ENCODE data around the gene AQP12B. TPM values are rescaled to one million over a fixed set of nuclear protein-coding genes. Genes with fewer than 3 reads are reported as not detected.
A peak's percentile ranks its signal among the peaks of the same experiment; 100 is the strongest.
"Not testable (repeated sequence)": the region's sequence is repeated elsewhere in the genome, so short reads cannot be mapped to it uniquely, and the experiment has no call there.

Gene AQP12B
- total RNA-seq, 1 donor from 2014 or later = not detected

DNA sequence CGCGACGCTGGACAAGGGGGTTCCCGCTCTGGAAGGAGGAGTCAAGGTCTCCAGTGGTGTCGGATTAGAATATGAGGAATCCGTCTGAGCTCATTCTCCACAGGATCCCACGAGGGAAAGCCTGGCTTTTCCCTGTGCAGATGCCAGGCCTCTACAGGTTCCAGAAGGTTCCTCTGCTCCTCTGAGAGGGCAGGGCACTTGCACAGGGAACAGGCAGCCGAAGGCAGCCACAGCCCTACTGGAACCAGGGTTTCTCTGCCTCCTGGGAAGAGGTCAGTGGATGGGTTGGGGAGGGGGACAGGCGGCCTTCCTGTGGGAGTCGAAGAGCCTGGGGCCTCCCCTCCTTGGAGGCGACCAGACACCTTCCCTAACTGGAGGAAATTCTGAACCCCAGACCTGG lies 7.3 kb upstream of the AQP12B start:
- Mint-ChIP-seq H3K4me3 (no peak overlapping the region), H3K27me3 (peaks cover 4% of the 10 kb centered on the region), H3K27ac (no peak overlapping the region), H3K9me3 (no peaks in the 10 kb centered on the region), H3K36me3 (ENCODE audit: low read depth) (no peaks in the 10 kb centered on the region), H3K4me1 (peaks cover 7% of the 10 kb centered on the region)
- intact Hi-C loops (cut with micrococcal nuclease) = no loop called here
- peak; percentile 52 for DNase-seq

DNA sequence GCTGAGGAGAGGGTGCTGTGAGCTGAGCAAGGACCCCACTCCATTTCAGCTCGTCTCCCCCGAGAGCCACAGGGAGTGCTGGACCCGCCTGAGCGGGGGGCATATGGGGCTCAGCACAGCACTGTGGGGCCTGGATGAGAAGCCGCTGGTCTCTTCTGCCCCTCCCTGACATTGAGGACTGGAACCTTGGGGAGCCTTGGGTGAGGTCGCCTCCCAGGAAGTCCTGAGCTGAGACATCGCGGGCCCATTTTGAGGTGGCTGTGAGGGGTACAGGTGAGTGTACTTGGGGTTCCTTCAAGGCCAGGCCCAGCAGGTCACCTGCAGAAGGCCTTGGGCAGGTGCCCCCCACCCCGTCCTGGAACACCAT lies 5.9 kb upstream of the AQP12B start:
- intact Hi-C loops (cut with micrococcal nuclease) = no loop called here
- Mint-ChIP-seq H3K36me3 (ENCODE audit: low read depth) (no peaks in the 10 kb centered on the region), H3K27me3 (peaks cover 4% of the 10 kb centered on the region), H3K4me1 (peaks cover 9% of the 10 kb centered on the region), H3K4me3 (no peak overlapping the region), H3K27ac (no peak overlapping the region), H3K9me3 (no peaks in the 10 kb centered on the region)
- peak; percentile 47 for DNase-seq

DNA sequence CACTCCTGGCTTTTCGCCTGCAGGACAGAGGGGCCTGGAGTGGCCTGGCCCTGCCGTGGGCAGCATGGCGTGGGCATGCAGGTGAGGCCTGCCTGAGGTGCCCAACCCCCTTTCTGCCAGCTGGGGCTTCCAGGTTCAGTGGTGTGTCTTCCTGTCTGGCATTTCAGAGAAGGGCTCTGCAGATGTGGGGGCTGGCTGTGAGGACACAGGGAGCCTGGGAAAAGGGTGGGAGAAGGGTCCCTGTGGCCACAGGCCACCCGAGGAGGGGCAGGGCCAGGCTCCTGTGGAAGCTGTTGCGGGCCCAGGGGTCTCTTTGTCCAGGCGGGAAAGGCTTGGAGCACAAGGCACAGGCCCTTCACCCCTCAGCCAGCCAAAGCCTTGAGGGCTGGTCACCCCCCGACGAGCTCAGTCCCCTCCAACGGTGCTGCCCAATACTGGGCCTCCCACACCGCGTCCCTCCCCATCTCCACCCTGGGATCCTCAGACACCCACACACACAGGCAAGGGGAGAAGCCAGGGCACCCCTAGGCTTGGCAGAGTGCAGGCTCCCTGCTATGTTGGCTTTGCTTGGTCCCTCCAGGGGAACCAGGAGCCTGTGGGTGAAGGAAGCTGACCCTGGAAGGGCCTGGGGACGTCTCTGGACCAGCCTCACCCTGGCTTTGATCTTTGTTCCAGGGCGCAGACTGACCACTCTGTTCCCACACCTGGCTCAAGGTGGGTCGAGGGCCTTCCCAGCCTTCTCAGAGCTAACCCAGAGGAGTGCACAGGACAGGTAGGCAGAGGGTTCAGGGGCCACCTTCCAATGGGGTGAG lies 5.3 kb upstream of the AQP12B start:
- Mint-ChIP-seq H3K36me3 (ENCODE audit: low read depth) (no peaks in the 10 kb centered on the region), H3K9me3 (no peaks in the 10 kb centered on the region), H3K27ac (no peak overlapping the region), H3K4me1 (peaks cover 9% of the 10 kb centered on the region), H3K27me3 (peaks cover 4% of the 10 kb centered on the region), H3K4me3 (no peak overlapping the region)
- peak; percentile 52 for DNase-seq
- intact Hi-C loops (cut with micrococcal nuclease) = no loop called here

DNA sequence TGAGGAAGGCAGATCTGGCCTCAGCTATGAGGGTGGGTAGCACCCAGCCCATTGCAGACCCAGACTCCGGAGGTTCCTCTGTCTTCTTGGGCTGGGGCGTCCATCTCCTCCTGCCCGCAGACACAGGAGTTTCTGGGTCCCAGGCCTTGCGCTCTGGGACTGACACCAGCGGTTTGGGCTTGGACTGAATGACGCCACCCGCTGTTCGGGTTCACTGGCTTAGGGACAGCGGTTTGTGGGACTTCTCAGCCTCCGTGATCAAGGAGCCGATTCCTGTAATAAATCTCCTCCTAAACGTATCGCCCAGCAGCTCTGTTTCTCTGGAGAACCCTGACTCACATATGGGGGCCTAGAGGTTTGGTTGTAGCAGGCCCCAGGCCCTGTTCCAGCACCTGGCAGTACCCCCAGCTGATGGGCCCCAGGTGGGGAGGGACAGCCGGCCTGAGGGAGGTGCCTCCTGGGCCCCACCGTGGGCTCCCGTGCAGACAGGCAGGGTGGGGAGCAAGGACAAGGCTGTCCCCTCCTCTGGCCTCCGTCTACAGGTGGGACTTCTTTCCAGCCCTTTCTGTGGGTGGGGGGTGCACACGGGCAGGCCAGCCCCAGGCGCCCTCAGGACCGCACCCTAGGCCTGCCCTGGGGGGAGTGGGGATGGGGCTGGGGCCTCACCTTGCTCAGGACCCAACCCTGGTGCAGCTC lies 4.5 kb upstream of the AQP12B start:
- Mint-ChIP-seq H3K27me3 (peaks cover 4% of the 10 kb centered on the region), H3K36me3 (ENCODE audit: low read depth) (no peaks in the 10 kb centered on the region), H3K4me1 (peaks cover 9% of the 10 kb centered on the region), H3K27ac (no peak overlapping the region), H3K4me3 (no peak overlapping the region), H3K9me3 (no peaks in the 10 kb centered on the region)
- intact Hi-C loops (cut with micrococcal nuclease) = no loop called here
- peak; percentile 45 for DNase-seq

DNA sequence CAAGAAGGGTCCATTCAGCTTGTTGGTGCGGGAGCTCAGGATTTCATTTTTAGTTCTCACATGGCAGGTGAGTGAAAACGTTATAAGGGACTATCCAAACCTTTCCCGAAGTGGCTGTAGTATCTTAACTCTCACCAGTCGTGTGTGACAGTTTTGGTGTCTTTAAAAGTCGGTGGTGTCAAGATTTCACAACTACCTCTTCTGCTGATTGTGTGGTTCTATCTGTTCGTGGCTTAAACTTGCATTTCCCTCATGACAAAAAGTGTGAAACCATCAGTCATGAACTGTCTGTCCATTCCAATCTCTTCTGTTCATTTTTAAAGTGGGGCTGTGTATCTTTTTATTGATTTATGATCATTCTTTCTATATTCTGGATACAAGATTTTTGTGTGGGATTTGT lies 3.8 kb upstream of the AQP12B start:
- H3K36me3 Mint-ChIP-seq (ENCODE audit: low read depth) = no peaks in the 10 kb centered on the region
- no peaks in the 10 kb centered on the region for H3K9me3 Mint-ChIP-seq
- peaks cover 9% of the 10 kb centered on the region for H3K4me1 Mint-ChIP-seq
- no peak overlapping the region for H3K27ac Mint-ChIP-seq
- intact Hi-C loops (cut with micrococcal nuclease) = no loop called here
- peaks cover 4% of the 10 kb centered on the region for H3K27me3 Mint-ChIP-seq
- no peak overlapping the region for H3K4me3 Mint-ChIP-seq
- no peak for DNase-seq

DNA sequence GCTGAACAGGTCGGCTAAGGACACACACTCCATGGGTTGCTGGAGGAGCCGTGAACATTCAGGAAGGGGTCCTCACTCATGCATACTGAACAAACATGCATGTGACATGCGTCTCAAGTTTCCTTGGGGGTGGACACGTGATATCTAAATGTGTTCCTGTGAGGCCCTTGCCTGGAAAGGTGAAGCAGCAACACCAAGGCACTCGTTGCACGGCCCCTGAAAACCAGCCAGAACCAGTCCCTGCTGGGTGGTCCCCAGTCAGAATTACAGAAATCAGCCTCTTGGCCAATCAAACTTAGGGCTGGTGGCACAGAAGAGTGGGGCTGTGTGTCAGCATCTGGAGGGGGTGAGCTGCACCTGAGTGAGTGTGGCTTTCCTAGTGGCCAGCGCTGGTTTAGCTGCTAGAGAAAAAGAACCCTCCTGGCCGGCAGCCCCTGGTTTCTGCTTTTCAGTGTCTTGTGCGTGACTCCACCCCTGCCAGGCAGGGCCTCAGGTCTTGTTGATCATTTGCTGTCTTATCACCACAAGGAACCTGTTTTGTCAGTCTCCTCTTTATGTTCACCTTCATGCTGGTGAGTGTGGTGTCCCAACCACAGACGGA lies 3.2 kb upstream of the AQP12B start:
- Mint-ChIP-seq H3K27me3 (peaks cover 4% of the 10 kb centered on the region), H3K9me3 (no peaks in the 10 kb centered on the region), H3K27ac (no peak overlapping the region), H3K4me3 (no peak overlapping the region), H3K36me3 (ENCODE audit: low read depth) (no peaks in the 10 kb centered on the region), H3K4me1 (peaks cover 9% of the 10 kb centered on the region)
- DNase-seq = peak; percentile 55
- intact Hi-C loops (cut with micrococcal nuclease) = no loop called here

DNA sequence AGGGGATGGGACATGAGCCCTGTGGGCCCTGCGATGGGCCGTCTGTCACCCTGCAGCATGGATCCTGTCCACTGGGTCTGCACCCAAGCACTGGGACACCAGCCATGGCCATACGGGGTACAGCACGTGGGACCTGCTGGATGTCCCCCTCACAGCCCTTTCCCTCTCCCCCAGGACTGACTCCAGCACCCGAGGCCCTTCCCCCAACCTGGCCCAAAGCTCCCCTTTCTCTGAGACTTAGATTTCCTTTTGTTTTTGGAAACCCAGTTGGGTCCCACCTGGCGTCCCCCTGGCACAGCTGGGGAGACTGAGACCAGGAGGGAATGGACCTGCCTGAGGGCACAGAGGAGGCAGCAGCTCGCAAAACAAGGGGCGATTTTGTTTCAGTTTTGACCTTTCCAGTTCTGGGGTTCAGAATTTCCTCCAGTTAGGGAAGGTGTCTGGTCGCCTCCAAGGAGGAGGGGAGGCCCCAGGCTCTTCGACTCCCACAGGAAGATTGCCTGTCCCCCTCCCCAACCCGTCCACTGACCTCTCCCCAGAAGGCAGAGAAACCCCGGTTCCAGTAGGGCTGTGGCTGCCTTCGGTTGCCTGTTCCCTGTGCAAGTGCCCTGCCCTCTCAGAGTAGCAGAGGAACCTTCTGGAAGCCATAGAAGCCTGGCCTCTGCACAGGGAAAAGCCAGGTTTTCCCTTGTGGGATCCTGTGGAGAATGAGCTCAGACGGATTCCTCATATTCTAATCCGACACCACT lies 1.5 kb upstream of the AQP12B start:
- peak overlapping the region; percentile 18 for H3K4me3 Mint-ChIP-seq
- H3K4me1 Mint-ChIP-seq; intact Hi-C loops (cut with micrococcal nuclease); H3K9me3 Mint-ChIP-seq; H3K36me3 Mint-ChIP-seq (ENCODE audit: low read depth); H3K27ac Mint-ChIP-seq; H3K27me3 Mint-ChIP-seq: not testable (repeated sequence)
- peak; percentile 51 for DNase-seq

DNA sequence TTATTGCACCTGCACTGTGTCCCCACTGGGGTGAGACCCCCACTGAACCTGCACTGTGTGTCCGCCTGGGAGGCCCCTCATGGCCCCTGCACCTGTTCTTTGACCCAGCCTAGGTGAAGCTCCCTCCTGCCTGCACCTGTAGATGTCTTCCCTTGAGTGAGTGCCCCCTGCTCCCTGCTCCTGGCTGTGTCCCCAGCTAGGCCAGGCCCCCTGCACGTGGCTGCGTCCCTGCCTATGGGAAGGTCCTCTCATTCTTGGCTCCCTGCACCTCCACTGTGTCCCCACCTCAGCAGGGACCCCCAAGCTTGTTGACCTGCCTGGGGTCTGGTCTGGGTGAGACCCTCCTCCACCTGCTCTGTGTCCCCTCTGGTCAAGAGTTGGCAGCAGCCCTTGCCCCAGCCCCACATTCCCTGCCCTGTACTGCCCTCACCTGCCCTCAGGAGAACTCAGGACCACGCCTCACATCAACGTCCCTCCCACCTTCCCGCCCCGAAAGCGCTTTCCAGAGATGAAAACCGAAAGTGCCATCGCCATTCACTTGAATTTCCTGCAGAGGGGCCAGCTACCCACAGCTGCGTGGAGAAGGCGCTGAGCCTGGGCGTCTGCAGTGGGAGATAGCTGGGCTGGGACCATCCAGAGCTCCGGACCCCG lies 769 bp upstream of the AQP12B start:
- DNase-seq; H3K4me1 Mint-ChIP-seq; intact Hi-C loops (cut with micrococcal nuclease); H3K27me3 Mint-ChIP-seq; H3K36me3 Mint-ChIP-seq (ENCODE audit: low read depth); H3K9me3 Mint-ChIP-seq; H3K27ac Mint-ChIP-seq: not testable (repeated sequence)
- H3K4me3 Mint-ChIP-seq = peak overlapping the region; percentile 18

DNA sequence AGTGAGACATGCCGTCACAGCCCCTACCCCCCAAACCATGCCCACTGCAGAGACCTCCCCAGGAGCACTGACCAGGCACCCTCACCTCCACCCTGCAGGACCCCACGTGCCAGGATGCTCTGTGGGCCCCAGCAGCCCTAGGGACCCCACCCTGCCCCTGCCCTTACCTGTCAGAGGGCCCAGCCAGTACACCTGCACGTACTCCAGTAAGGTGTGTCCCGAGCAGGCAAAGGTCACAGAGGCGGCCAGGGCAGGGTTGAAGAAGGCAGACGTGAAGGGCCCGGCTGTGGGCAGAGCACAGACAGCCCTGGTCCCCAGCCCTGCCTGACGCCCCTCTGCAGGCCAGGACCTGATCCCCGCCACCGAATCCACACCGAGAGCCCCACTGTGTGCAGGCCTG lies 2.5 kb downstream of the AQP12B start:
- H3K4me3 Mint-ChIP-seq; H3K27me3 Mint-ChIP-seq; intact Hi-C loops (cut with micrococcal nuclease); H3K36me3 Mint-ChIP-seq (ENCODE audit: low read depth); H3K4me1 Mint-ChIP-seq; H3K27ac Mint-ChIP-seq; H3K9me3 Mint-ChIP-seq: not testable (repeated sequence)
- peak; percentile 40 for DNase-seq

DNA sequence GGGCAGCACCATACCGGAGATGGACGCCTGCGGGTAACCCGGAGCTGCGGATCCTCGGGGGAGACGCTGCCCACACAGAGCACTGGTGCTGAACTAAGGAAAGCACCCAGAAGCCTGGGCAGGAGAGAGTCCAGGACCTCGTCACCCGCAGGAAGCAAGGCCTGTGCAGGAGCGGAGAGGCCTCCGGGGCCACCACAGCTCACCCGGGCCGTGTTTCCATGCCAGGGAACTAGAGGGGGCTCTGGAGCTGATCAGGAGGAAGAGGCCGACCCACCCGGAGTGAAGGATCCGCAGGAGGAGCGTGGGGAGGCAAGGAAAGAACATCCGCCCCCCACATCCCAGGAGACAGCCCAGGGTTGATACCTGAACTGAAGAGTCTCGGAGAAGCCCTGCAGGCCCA lies 3.8 kb downstream of the AQP12B start:
- H3K27me3 Mint-ChIP-seq; H3K4me3 Mint-ChIP-seq; H3K4me1 Mint-ChIP-seq; DNase-seq; H3K9me3 Mint-ChIP-seq; H3K36me3 Mint-ChIP-seq (ENCODE audit: low read depth); H3K27ac Mint-ChIP-seq; intact Hi-C loops (cut with micrococcal nuclease): not testable (repeated sequence)

DNA sequence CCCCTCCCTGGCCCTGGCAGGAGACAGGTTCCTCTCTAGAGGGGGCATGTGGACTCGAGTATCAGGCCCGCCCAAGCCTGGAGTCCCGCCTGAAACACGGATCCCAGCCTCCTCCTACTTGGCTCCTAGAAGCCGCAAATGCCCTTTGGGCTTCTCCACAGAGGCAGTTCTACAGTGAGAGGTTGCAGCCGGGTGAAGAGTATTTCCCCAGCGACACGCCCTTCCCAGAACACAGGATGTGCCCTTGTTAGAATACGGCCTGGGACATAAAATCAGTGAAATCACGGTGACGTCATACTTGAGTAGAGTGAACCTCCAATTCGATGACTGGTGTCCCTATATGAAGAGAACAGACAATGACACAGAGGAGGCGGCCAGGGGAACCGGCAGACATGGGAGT lies 4.6 kb downstream of the AQP12B start:
- not testable (repeated sequence) for H3K9me3 Mint-ChIP-seq

DNA sequence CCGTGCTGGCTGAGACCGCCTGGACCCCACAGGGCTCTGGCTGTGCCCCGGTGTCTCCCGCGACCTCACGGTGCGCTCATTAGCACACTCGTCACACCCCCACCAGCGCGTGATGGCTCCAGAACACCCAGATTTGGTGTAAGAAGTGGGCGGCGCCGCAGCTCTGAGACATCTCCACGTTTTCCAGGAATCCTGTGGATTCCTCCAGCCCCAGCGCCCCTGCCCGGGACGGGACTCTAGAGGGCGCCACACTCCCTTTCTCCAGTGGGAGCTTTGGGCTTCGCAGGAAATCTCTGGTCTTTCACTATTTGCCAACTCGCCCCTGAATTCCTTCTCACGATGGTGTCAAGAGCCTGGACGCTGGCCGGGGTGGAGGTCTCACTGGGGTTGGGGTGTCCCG lies 7.3 kb downstream of the AQP12B start:
- H3K36me3 Mint-ChIP-seq (ENCODE audit: low read depth); DNase-seq; intact Hi-C loops (cut with micrococcal nuclease); H3K4me3 Mint-ChIP-seq; H3K9me3 Mint-ChIP-seq; H3K4me1 Mint-ChIP-seq; H3K27ac Mint-ChIP-seq: not testable (repeated sequence)
- peaks cover 22% of the 10 kb centered on the region for H3K27me3 Mint-ChIP-seq

More for the DNA sequence above, 4.6 kb downstream of the AQP12B start:
- DNase-seq; intact Hi-C loops (cut with micrococcal nuclease); H3K36me3 Mint-ChIP-seq (ENCODE audit: low read depth); H3K27me3 Mint-ChIP-seq; H3K27ac Mint-ChIP-seq; H3K4me1 Mint-ChIP-seq; H3K4me3 Mint-ChIP-seq: not testable (repeated sequence)

DNA sequence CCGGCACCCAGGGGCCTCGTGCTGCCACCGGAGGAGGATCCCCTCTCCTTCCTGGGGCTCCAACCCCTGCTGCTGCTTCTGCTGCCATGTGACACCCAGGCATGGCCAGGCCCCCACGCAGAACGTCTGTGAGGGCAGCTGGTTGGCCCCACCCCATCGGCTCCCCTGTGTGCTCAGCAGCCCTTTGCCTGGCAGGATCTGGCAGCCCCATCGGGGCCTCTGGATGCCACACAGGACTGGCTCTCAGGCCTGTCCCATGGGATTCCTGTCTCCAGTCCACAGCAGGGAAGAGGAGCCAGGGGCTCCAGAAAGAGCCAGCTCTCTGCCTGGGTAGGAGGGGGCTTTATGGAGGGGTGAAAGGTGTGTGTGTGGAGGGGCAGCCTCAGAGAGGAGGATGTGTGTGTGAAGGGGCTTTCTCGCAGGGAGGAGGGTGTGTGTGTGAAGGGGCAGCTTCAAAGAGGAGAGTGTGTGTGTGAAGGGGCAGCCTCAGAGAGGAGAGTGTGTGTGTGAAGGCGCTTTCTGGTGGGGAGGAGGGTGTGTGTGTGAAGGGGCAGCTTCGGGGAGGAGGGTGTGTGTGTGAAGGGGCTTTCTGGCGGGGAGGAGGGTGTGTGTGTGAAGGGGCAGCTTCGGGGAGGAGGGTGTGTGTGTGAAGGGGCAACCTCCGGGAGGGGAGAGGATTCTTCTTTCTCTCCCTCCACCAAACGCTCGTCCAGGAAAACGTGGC lies 8.1 kb downstream of the AQP12B start:
- peaks cover 28% of the 10 kb centered on the region for H3K27me3 Mint-ChIP-seq
- H3K4me1 Mint-ChIP-seq; H3K4me3 Mint-ChIP-seq; H3K9me3 Mint-ChIP-seq; DNase-seq; H3K27ac Mint-ChIP-seq; intact Hi-C loops (cut with micrococcal nuclease); H3K36me3 Mint-ChIP-seq (ENCODE audit: low read depth): not testable (repeated sequence)
